SU-DHL-6 (cell line): ENCODE data around the gene SFXN2.

ENCODE experiments used
- H2AFZ ChIP-seq: fragments of 200-600 bp; sonication (generic); 2 replicates; pipeline ENCODE4 v1.6.1; 2014; ENCODE audit warnings: low read depth, mild to moderate bottlenecking, moderate library complexity, mixed read lengths, antibody characterized with exemption, low read length; ENCODE audit not compliant: severe bottlenecking
- H3F3A ChIP-seq: fragments of 200-600 bp; shearing (Covaris generic); 2 replicates; pipeline ENCODE4 v1.6.0; 2016; ENCODE audit warnings: antibody characterized with exemption, mild to moderate bottlenecking; ENCODE audit not compliant: insufficient read depth
- H3K27ac ChIP-seq: fragments of 200-600 bp; sonication (generic); 2 replicates; pipeline ENCODE4 v1.5.1; 2016; ENCODE audit warnings: low read depth, mild to moderate bottlenecking, low read length, moderate library complexity, mixed read lengths
- H3K27me3 ChIP-seq: fragments of 200-600 bp; sonication (generic), shearing (Covaris generic); 2 replicates; pipeline ENCODE4 v1.6.0; 2014; ENCODE audit warnings: mild to moderate bottlenecking, low read length
- H3K36me3 ChIP-seq: fragments of 200-600 bp; sonication (generic); 2 replicates; pipeline ENCODE4 v1.6.1; 2014; ENCODE audit warnings: mild to moderate bottlenecking, low read length, mixed read lengths
- H3K4me2 ChIP-seq: fragments of 300-600, 200-600 bp; shearing (Covaris generic), sonication (generic); 2 replicates; pipeline ENCODE4 v1.6.0; 2014; ENCODE audit warnings: low read length, low read depth, mild to moderate bottlenecking; ENCODE audit not compliant: poor library complexity, severe bottlenecking
- H3K4me3 ChIP-seq: fragments of 200-600 bp; sonication (generic); 2 replicates; pipeline ENCODE4 v1.5.1; 2014; ENCODE audit warnings: antibody characterized with exemption, low read length, mild to moderate bottlenecking, mixed read lengths; ENCODE audit not compliant: insufficient read depth, poor library complexity, severe bottlenecking
- H3K79me2 ChIP-seq: fragments of 200-600 bp; sonication (generic); 2 replicates; pipeline ENCODE4 v1.6.1; 2014; ENCODE audit warnings: mild to moderate bottlenecking, low read length, moderate library complexity; ENCODE audit not compliant: insufficient read depth
- H3K9ac ChIP-seq: fragments of 200-600 bp; sonication (generic); 2 replicates; pipeline ENCODE4 v1.7.0; 2014; ENCODE audit warnings: mild to moderate bottlenecking, low read length
- H3K9me2 ChIP-seq: fragments of 200-600 bp; sonication (generic); replicated peaks from 2 replicates; pipeline ENCODE4 v1.6.1; 2014; ENCODE audit warnings: low read length; ENCODE audit not compliant: insufficient read depth
- H3K9me3 ChIP-seq: fragments of 200-600 bp; sonication (generic); 2 replicates; pipeline ENCODE4 v1.6.1; 2014; ENCODE audit warnings: low read length, mixed read lengths; ENCODE audit not compliant: insufficient read depth
- H4K20me1 ChIP-seq: fragments of 200-600 bp; sonication (generic); 2 replicates; pipeline ENCODE4 v1.6.1; 2014; ENCODE audit warnings: low read depth, mild to moderate bottlenecking, antibody characterized with exemption, low read length, moderate library complexity, mixed read lengths
- EZH2phosphoT487 ChIP-seq: fragments of 200-600 bp; sonication (generic), shearing (Covaris generic); conservative IDR thresholded peaks from 2 replicates; pipeline ENCODE4 v1.6.1; 2018; ENCODE audit warnings: mild to moderate bottlenecking, antibody characterized with exemption, low read length, moderate library complexity, mixed read lengths
- TF ChIP-seq, protein P1 (sequence below): fragments of 200-600 bp; sonication (generic); IDR thresholded peaks from one replicate; pipeline ENCODE4 v1.5.1; 2017; ENCODE audit warnings: antibody characterized with exemption, mild to moderate bottlenecking, low read length, moderate library complexity; ENCODE audit not compliant: insufficient read depth, poor library complexity, severe bottlenecking

The SFXN2 gene

DNA sequence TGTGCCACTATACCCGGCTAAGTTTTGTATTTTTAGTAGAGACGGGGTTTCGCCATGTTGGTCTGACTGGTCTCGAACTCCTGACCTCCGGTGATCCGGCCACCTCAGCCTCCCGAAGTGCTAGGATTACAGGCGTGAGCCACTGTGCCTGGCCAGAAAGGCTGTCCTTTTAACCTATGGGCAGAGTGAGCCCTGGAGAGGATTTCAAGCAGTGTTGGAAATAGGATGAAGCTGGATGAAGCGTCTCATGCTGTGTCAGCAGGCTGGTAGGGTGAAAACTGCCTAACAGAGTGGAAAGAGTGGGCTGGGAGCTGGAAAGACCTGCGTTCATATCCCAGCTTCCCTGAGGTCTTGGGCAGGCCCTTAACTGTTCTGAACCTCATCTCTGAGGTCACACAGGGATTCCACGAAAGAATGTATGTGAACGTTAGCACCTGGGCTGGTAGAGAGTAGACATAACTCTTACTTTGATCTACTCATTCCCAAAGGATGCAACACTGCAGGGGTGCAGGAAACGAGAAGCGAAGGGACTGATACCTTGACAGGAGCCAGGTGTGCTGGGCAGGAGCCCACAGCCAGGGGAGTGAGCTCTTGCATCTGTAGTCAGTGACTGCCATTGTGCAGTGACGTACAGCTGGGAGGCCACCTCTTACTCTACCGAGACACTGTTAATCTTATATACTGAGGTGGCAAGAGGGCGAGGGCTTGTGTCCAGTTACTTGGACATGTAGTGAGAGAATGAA, 63.4 kb downstream of the SFXN2 start:
- Histone ChIP-seq H3K79me2 (peaks cover 10% of the 10 kb centered on the region; the same call in 1 of the 2 replicates), H3K4me2 (no peak overlapping the region), H3K9me3 (no peaks in the 10 kb centered on the region), H3K27ac (no peak overlapping the region), H3K27me3 (no peaks in the 10 kb centered on the region), H3K9ac (no peak overlapping the region), H3K9me2 (no peaks in the 10 kb centered on the region), H3F3A (no peaks in the 10 kb centered on the region), H3K4me3 (no peak overlapping the region), H4K20me1 (no peaks in the 10 kb centered on the region), H3K36me3 (no peaks in the 10 kb centered on the region), H2AFZ (no peak overlapping the region)
- TF ChIP-seq, protein P1, sequence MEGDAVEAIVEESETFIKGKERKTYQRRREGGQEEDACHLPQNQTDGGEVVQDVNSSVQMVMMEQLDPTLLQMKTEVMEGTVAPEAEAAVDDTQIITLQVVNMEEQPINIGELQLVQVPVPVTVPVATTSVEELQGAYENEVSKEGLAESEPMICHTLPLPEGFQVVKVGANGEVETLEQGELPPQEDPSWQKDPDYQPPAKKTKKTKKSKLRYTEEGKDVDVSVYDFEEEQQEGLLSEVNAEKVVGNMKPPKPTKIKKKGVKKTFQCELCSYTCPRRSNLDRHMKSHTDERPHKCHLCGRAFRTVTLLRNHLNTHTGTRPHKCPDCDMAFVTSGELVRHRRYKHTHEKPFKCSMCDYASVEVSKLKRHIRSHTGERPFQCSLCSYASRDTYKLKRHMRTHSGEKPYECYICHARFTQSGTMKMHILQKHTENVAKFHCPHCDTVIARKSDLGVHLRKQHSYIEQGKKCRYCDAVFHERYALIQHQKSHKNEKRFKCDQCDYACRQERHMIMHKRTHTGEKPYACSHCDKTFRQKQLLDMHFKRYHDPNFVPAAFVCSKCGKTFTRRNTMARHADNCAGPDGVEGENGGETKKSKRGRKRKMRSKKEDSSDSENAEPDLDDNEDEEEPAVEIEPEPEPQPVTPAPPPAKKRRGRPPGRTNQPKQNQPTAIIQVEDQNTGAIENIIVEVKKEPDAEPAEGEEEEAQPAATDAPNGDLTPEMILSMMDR = no peak
- TF ChIP-seq EZH2phosphoT487 = no peak

- Histone ChIP-seq H3K4me2 (no peak overlapping the region), H3K27ac (no peak overlapping the region), H3K9me3 (no peaks in the 10 kb centered on the region), H3K27me3 (no peaks in the 10 kb centered on the region), H3K9me2 (no peaks in the 10 kb centered on the region), H2AFZ (no peak overlapping the region), H3K79me2 (peaks cover 15% of the 10 kb centered on the region; the same call in 1 of the 2 replicates), H3K9ac (no peak overlapping the region), H3K4me3 (no peak overlapping the region), H3K36me3 (no peaks in the 10 kb centered on the region), H3F3A (no peaks in the 10 kb centered on the region), H4K20me1 (no peaks in the 10 kb centered on the region)
- TF ChIP-seq, protein P1 = no peak
- TF ChIP-seq EZH2phosphoT487 = no peak
Measured at GRCh38 chr10:102778781-102779180, 64.3 kb downstream of the SFXN2 start.

DNA sequence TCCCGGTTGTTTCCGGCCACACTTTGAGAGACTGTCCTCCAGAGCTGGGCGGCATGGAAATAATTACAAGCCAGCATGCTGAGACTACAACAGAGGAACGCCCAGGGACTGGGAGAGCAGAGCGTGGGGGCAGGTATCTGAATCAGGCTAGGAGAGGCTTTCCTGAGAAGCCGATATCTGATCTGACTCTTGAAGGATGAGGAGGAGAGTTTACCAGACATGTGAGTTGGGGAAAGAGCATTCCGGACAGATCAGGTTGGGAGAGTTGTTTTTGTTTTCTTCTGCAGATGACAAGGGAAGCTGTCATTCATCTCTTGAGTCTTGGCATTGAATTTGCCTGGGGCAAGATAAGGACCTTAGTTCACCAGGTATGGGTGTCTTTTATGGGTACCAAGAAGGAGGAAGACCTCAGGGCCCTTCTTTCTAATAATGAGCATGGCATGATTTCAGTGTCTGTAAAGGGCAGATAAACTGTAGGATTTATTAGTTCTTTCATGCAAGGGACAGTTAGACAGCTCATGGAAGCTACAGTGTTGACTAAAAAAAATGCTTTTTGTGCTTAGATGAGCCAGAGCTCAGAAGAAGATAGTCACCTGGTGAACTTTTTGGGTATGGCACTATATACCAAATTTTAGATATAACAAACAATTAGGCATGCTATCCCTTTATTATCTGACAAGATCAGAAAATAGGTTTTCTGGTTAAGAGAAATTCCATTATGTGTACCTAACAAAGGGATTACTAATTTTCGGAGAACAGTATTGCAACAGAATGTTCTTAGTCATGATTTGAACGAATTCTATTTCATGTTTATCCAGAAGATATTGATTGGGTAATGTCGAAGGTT, 65.5 kb downstream of the SFXN2 start:
- Histone ChIP-seq H4K20me1 (no peaks in the 10 kb centered on the region), H3K9me3 (no peaks in the 10 kb centered on the region), H3K4me3 (no peak overlapping the region), H3F3A (no peaks in the 10 kb centered on the region), H2AFZ (no peak overlapping the region), H3K79me2 (peaks cover 17% of the 10 kb centered on the region; the same call in 1 of the 2 replicates), H3K27ac (no peak overlapping the region), H3K9me2 (no peaks in the 10 kb centered on the region), H3K36me3 (no peaks in the 10 kb centered on the region), H3K27me3 (no peaks in the 10 kb centered on the region), H3K9ac (no peak overlapping the region), H3K4me2 (no peak overlapping the region)
- TF ChIP-seq EZH2phosphoT487 = no peak
- TF ChIP-seq, protein P1 = no peak
